K562 (cell line): ENCODE results near the gene APCDD1L. TPM values are rescaled to one million over a fixed set of nuclear protein-coding genes. Genes with fewer than 3 reads are reported as not detected.

Source experiments
- ATAC-seq: fragments of 200-7000 bp; cut with Tn5 transposase; 3 replicates; pipeline ENCODE4 v1.9.1; 2020; ENCODE audit warnings: moderate library complexity
- BruUV-seq: library from RNA; stranded (reverse); fragments of 400-500 nt; replicated peaks from 2 replicates; lab custom pipeline; 2021; lab: Mats Ljungman, UMichigan
- CTCF ChIA-PET: fragments of 300-600 bp; formaldehyde crosslinking; extraction: SDS; loops from one replicate; lab custom pipeline; 2021; ENCODE audit warnings: low intra/inter-chr PET ratio; lab: Yijun Ruan, JAX
- POLR2A ChIA-PET: fragments of 300-600, 350-650 bp; sonication (Branson Sonifier 250); formaldehyde crosslinking; extraction: SDS; loops from one replicate; lab custom pipeline; 2021; ENCODE audit warnings: antibody characterized with exemption, inconsistent platforms; lab: Yijun Ruan, JAX
- DNase-seq, 4 experiments: peaks; one replicate each; pipeline versions ENCODE4 v3.0.0 to v3.0.0-alpha.2; 2011 to 2018; ENCODE audit warnings: low spot score in 3 of 4, mixed read lengths in 3 of 4; ENCODE audit errors: extremely low read depth in 1 of 4
- FAIRE-seq: peaks from 2 replicates; lab custom pipeline; 2011; peaks lifted over from hg19 to GRCh38; lab: Jason Lieb, UNC
- H2AFZ ChIP-seq: 2 replicates; pipeline ENCODE4 v1.6.0; 2011; ENCODE audit warnings: low read depth, low read length, control low read depth, inconsistent platforms
- H3K27ac ChIP-seq: fragments of 200-600 bp; 3 replicates; pipeline ENCODE4 v1.8.0; 2011; ENCODE audit warnings: low read depth, mild to moderate bottlenecking, control low read depth, inconsistent platforms, low read length, moderate library complexity, mixed read lengths; ENCODE audit errors: extremely low read depth
- H3K27me3 ChIP-seq, 2 experiments: fragments of 300-600 bp in 1 of 2; 2 replicates in 1 of 2; 3 replicates in 1 of 2; pipeline versions ENCODE4 v1.6.0 to v1.8.0; 2011; ENCODE audit warnings: inconsistent platforms in 2 of 2, low read length in 2 of 2, mild to moderate bottlenecking in 1 of 2, mixed read lengths in 1 of 2, moderate library complexity in 1 of 2; ENCODE audit not compliant: control insufficient read depth in 2 of 2, insufficient read depth in 2 of 2
- H3K36me3 ChIP-seq: fragments of 300-600 bp; 3 replicates; pipeline ENCODE4 v1.8.0; 2011; ENCODE audit warnings: mild to moderate bottlenecking, low read length, inconsistent platforms; ENCODE audit not compliant: control insufficient read depth, insufficient read depth
- H3K4me1 ChIP-seq, 2 experiments: fragments of 200-600 bp in 1 of 2; replicated peaks in 1 of 2; 2 replicates in 1 of 2; 3 replicates in 1 of 2; pipeline versions ENCODE4 v1.5.1 to v1.8.0; 2011; ENCODE audit warnings: inconsistent platforms in 2 of 2, low read length in 2 of 2, mild to moderate bottlenecking in 1 of 2, mixed read lengths in 1 of 2, moderate library complexity in 1 of 2; ENCODE audit not compliant: control insufficient read depth in 2 of 2, insufficient read depth in 2 of 2
- H3K4me2 ChIP-seq: 2 replicates; pipeline ENCODE4 v1.6.1; 2011; ENCODE audit warnings: low read length, control low read depth, inconsistent platforms, mixed read lengths; ENCODE audit not compliant: insufficient read depth
- H3K4me3 ChIP-seq: fragments of 200-600 bp; sonication (generic), shearing (Covaris generic); 2 replicates; pipeline ENCODE4 v1.5.1; 2016; ENCODE audit warnings: control low read depth, inconsistent platforms
- H3K79me2 ChIP-seq: fragments of 200-600 bp; 3 replicates; pipeline ENCODE4 v1.8.0; 2011; ENCODE audit warnings: low read length, inconsistent platforms; ENCODE audit not compliant: control insufficient read depth, insufficient read depth
- H3K9ac ChIP-seq, 2 experiments: 2 replicates each; pipeline versions ENCODE4 v1.6.0 to v1.6.1; 2011; ENCODE audit warnings: low read depth in 2 of 2, low read length in 2 of 2, control low read depth in 1 of 2, inconsistent platforms in 1 of 2, mild to moderate bottlenecking in 1 of 2, mixed read lengths in 1 of 2; ENCODE audit not compliant: insufficient read depth in 1 of 2
- H3K9me1 ChIP-seq: one replicate; pipeline ENCODE4 v1.6.0; 2011; ENCODE audit warnings: inconsistent platforms, mild to moderate bottlenecking, low read length, moderate library complexity; ENCODE audit not compliant: control insufficient read depth, insufficient read depth
- H3K9me3 ChIP-seq: replicated peaks from 2 replicates; pipeline ENCODE4 v1.5.1; 2011; ENCODE audit warnings: low read depth, low read length, inconsistent platforms; ENCODE audit not compliant: control insufficient read depth, insufficient read depth
- H4K20me1 ChIP-seq: replicated peaks from 2 replicates; pipeline ENCODE4 v1.6.1; 2011; ENCODE audit warnings: low read length, inconsistent platforms, mixed read lengths; ENCODE audit not compliant: control insufficient read depth, insufficient read depth
- CCAR2 ChIP-seq: fragments of 200-400 bp; formaldehyde crosslinking; IDR thresholded peaks from 2 replicates; pipeline ENCODE4 v1.6.1; 2017; ENCODE audit warnings: mild to moderate bottlenecking, low read depth, low read length
- FOXK2 ChIP-seq, 2 experiments: fragments of 450-650 bp; IDR thresholded peaks in 1 of 2; conservative IDR thresholded peaks in 1 of 2; 2 replicates each; pipeline ENCODE4 v1.6.1; 2016; ENCODE audit warnings: low read depth in 2 of 2, mild to moderate bottlenecking in 1 of 2
- HBP1 ChIP-seq: fragments of 450-650 bp; formaldehyde crosslinking; IDR thresholded peaks from 2 replicates; pipeline ENCODE4 v1.4.0; 2022; ENCODE audit warnings: missing genetic modification characterization
- KLF1 ChIP-seq: fragments of 450-650 bp; IDR thresholded peaks from 2 replicates; pipeline ENCODE4 v1.6.1; 2016; ENCODE audit warnings: missing genetic modification characterization, missing compliant biosample characterization
- PHF8 ChIP-seq: fragments of 200-600 bp; sonication (generic); IDR thresholded peaks from 2 replicates; pipeline ENCODE4 v1.6.1; 2012; ENCODE audit warnings: mixed run types, mild to moderate bottlenecking, inconsistent platforms, low read length, moderate library complexity, borderline replicate concordance
- PTBP1 ChIP-seq: fragments of 200-400 bp; formaldehyde crosslinking; IDR thresholded peaks from 2 replicates; pipeline ENCODE4 v1.6.1; 2017; ENCODE audit warnings: low read depth, low read length
- RAD51 ChIP-seq: fragments of 450-650 bp; IDR thresholded peaks from 2 replicates; pipeline ENCODE4 v1.7.1; 2016; ENCODE audit warnings: low read depth, mild to moderate bottlenecking, borderline replicate concordance
- SNRNP70 ChIP-seq: fragments of 200-400 bp; formaldehyde crosslinking; optimal IDR thresholded peaks from 2 replicates; pipeline ENCODE3; 2017; ENCODE audit warnings: low read depth, low read length
- SUPT5H ChIP-seq: fragments of 450-650 bp; IDR thresholded peaks from 2 replicates; pipeline ENCODE4 v1.6.1; 2016
- ZBTB40 ChIP-seq, 2 experiments: fragments of 450-650 bp in 1 of 2; sonication (generic) in 1 of 2; formaldehyde crosslinking in 1 of 2; IDR thresholded peaks; 2 replicates each; pipeline versions ENCODE4 v1.7.1 to v1.9.0; 2016 to 2022; ENCODE audit warnings: inconsistent platforms in 1 of 2, mild to moderate bottlenecking in 1 of 2, missing genetic modification reagents in 1 of 2
- WGBS: fragments of 100-300 bp; shearing (Covaris generic); methylation state at CpG from one replicate; pipeline ENCODE4 v1.1.6; 2016; ENCODE audit warnings: low coverage, mixed read lengths; ENCODE audit not compliant: insufficient coverage; ENCODE audit errors: missing lambda C conversion rate; 5-methylcytosine and 5-hydroxymethylcytosine counted together
- in situ Hi-C: fragments of 300-500 bp; cut with MboI; formaldehyde crosslinking; loops from 4 replicates; pipeline ENCODE4 v1.15.0; 2018; ENCODE audit warnings: inconsistent platforms, mixed read lengths
- intact Hi-C: fragments of 100-400 bp; cut with micrococcal nuclease; formaldehyde crosslinking; loops from 2 replicates; pipeline ENCODE4 v1.14.2; 2022
- polyA plus RNA-seq, 8 experiments: library from polyadenylated mRNA; depleted of rRNA in 4 of 8; stranded (reverse) in 5 of 8; unstranded in 3 of 8; fragments of >200 nt; fragmentation: Nextera tagmentation in 2 of 8; fragmentation: Illumina TruSeq in 1 of 8; extraction: Ambion mirVana in 2 of 8; extraction: Trizol in 1 of 8; gene quantifications; 2 replicates each; pipeline versions ENCODE4 v1.2.1 to v1.2.3, GENCODE V29; 2011 to 2014; ENCODE audit warnings: inconsistent platforms in 1 of 8, missing spikeins in 1 of 8
- total RNA-seq, 7 experiments: library from RNA; depleted of rRNA in 6 of 7; stranded (reverse); fragments of >200 nt in 6 of 7; fragmentation: Illumina TruSeq in 2 of 7; extraction: Trizol in 2 of 7; gene quantifications; 2 replicates each; pipeline versions ENCODE4 v1.2.1 to v1.2.3, GENCODE V29; 2011 to 2021; ENCODE audit warnings: low replicate concordance in 1 of 7

The APCDD1L gene
- total and polyA plus RNA-seq, 9 of the 15 experiments (the other 6 are each of a cell fraction or from before 2014, with no cell fraction given), result not detected

GRCh38 chr20:58446264-58446959 is 68.8 kb downstream of the APCDD1L start:
- Histone ChIP-seq H3K79me2 (peaks cover 9% of the 10 kb centered on the region; the same call in 2 of the 3 replicates), H4K20me1 (no peaks in the 10 kb centered on the region), H3K9me3 (no peaks in the 10 kb centered on the region), H3K4me2 (no peak overlapping the region), H3K4me3 (no peak overlapping the region), H3K4me1 (no peaks in the 10 kb centered on the region), H3K27me3 (no peaks in the 10 kb centered on the region), H3K9ac (no peak overlapping the region), H3K36me3 (peaks cover 83% of the 10 kb centered on the region), H3K9me1 (no peaks in the 10 kb centered on the region), H2AFZ (no peak overlapping the region), H3K27ac (no peak overlapping the region)
- ATAC-seq (no peak), DNase-seq (no peak), FAIRE-seq (no peak)
- intact Hi-C loops (no loop called here), in situ Hi-C loops (no loop called here)
- ChIA-PET CTCF (interaction anchor here (1.0 to 4.7 kb wide), 4 partner anchors 200 to 213 kb away, joined by 4 to 63 read pairs (median 7); no protein-coding TSS in a partner anchor), POLR2A (no interaction called here)
- 84% methylated on average over 6 of the region's 6 CpGs for WGBS
- no TSS peak for BruUV-seq
- TF ChIP-seq PHF8 (no peak), HBP1 (CRISPR knock-in tag) (no peak), SNRNP70 (no peak), CCAR2 (no peak), ZBTB40 (IDR thresholded peaks at IDR 0.05) (peak; percentile 87), ZBTB40 (CRISPR knock-in tag; IDR thresholded peaks at IDR 0.05) (peak; percentile 35; the same call in 1 of the 2 replicates), KLF1 (tag) (no peak), FOXK2 (conservative IDR thresholded peaks at IDR 0.05 in 1 of 2, IDR thresholded peaks at IDR 0.05 in 1 of 2; ENCODE audit: low read depth in 2 of 2) (no peak), SUPT5H (0 out of 2 replicates have a peak, but pooled peaks have one; percentile 11), RAD51 (no peak), PTBP1 (no peak)
